GM19467 (cell line): ENCODE results near the gene ZNF768.
"Not testable (repeated sequence)": the region's sequence is repeated elsewhere in the genome, so short reads cannot be mapped to it uniquely, and the experiment has no call there.

Source experiments
- ATAC-seq: cut with Tn5 transposase; IDR thresholded peaks from one replicate; pipeline ENCODE4 v1.9.1; 2021; ENCODE audit warnings: mild to moderate bottlenecking, moderate library complexity; ENCODE audit not compliant: unreplicated experiment

The ZNF768 gene

GRCh38 chr16:30533748-30534367 lies 7.5 kb upstream of the ZNF768 start:
- peak; percentile 5 for ATAC-seq

- ATAC-seq = no peak
These were observed 6.8 kb upstream of the ZNF768 start for GRCh38 chr16:30533146-30533522.

GRCh38 chr16:30532285-30533145 lies 6.1 kb upstream of the ZNF768 start:
- ATAC-seq = no peak

GRCh38 chr16:30530163-30531037 lies 4.0 kb upstream of the ZNF768 start:
- ATAC-seq = no peak

GRCh38 chr16:30528799-30529457 lies 2.6 kb upstream of the ZNF768 start:
- no peak for ATAC-seq

GRCh38 chr16:30527635-30528178 lies 1.3 kb upstream of the ZNF768 start:
- peak; percentile 1 for ATAC-seq

GRCh38 chr16:30526823-30527634 lies 663 bp upstream of the ZNF768 start:
- ATAC-seq = peak; percentile 71

- no peak for ATAC-seq
These were observed 576 bp downstream of the ZNF768 start for GRCh38 chr16:30525844-30526136.

GRCh38 chr16:30524575-30525568 lies 1.5 kb downstream of the ZNF768 start:
- no peak for ATAC-seq

- no peak for ATAC-seq
These were observed 2.4 kb downstream of the ZNF768 start for GRCh38 chr16:30523768-30524574.

GRCh38 chr16:30522702-30523463 lies 3.5 kb downstream of the ZNF768 start:
- ATAC-seq = not testable (repeated sequence)

GRCh38 chr16:30521873-30522641 lies 4.3 kb downstream of the ZNF768 start:
- no peak for ATAC-seq

GRCh38 chr16:30521476-30521872 lies 4.9 kb downstream of the ZNF768 start:
- no peak for ATAC-seq

GRCh38 chr16:30519120-30520049 lies 7.0 kb downstream of the ZNF768 start:
- ATAC-seq = no peak

- ATAC-seq = no peak
These were observed 7.8 kb downstream of the ZNF768 start for GRCh38 chr16:30518552-30518951.
